ENCODE results near the gene HOXD10.
A peak's percentile ranks its signal among the peaks of the same experiment; 100 is the strongest.

- TF ChIP-seq GABPA (IDR thresholded peaks at IDR 0.05; ENCODE audit: low read depth) (no peak), CTCF (IDR thresholded peaks at IDR 0.05; ENCODE audit: insufficient read depth, low read length) (peak; percentile 73), POLR2AphosphoS5 (IDR thresholded peaks at IDR 0.05; ENCODE audit: low read depth) (no peak)
These were observed 28.3 kb upstream of the HOXD10 start for GRCh38 chr2:176088048-176088936.

All from HL-60 (cell line).